ENCODE measurements around the gene DNAJC13. TPM values are rescaled to one million over a fixed set of nuclear protein-coding genes. Genes with fewer than 3 reads are reported as not detected.

Gene DNAJC13
- polyA plus RNA-seq, 2 of the 4 experiments (the other 2 are of a cell fraction), result 17.0 to 29.8 TPM

DNA sequence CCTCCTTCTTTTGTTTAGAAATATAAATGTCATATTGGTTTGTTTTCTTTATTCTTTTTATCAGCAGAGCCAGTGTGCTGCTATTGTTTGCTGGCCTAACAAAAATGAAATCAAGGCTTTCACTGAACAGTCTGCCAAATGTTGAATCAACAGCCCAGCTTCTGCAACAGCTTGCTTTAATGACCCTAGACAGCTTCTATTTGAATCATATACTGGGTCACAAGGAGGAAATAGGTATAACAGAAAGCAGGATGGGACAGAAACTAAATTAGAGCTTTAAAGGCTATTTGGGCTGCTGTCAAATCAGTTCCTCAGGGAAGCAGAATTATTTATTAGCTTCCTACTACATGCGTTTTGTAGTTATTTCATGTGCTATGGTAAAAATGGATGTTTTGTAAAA lies 12.1 kb upstream of the DNAJC13 start (continued):
- TF ChIP-seq FOSL2 (IDR thresholded peaks at IDR 0.05) (no peak), FOSL2 (CRISPR knock-in tag; IDR thresholded peaks at IDR 0.05) (no peak), POLR2AphosphoS2 (conservative IDR thresholded peaks at IDR 0.05; ENCODE audit: low read length) (no peak)

DNA sequence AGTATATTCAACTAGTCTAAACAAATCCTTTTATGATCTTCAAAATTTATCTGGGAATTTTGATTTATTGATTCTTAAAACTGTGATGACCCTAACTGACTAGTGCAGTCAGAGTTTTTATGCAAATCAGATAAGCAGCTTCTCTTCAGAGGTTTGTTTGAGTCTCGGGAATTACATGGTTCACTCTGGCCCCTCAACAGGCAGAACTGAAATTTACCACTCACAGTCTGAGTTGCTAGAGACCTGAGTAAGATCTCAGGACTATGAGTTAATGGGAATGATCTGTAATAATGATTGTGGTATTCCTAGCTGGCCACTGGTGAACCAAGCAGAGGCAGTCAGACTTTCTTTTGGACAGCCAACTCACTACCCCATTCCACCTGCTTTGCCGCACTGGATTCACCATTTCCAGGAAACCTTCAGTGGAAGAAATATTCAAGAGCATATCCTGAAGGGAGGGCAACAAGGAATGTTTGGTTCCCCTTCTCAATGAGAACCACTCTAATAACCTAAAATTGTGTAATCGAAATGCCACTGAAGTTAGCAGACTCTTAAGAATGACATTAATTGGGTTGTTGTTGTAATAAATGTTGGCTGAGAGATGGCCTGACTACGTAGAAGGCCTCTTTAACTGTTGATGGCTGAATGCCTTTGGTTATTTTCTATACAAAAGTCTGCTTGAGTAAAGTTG lies 11.5 kb upstream of the DNAJC13 start:
- FAIRE-seq (no peak), DNase-seq (ENCODE audit: low read depth in 1 of 2, low spot score in 1 of 2) (no peak), ATAC-seq (no peak)
- ChIA-PET CTCF (interaction anchor here (1.2 to 1.4 kb wide), 2 partner anchors 9 to 63 kb away, joined by 3 to 4 read pairs; no protein-coding TSS in a partner anchor), POLR2A (no interaction called here)
- Histone ChIP-seq H3K4me2 (no peak overlapping the region), H3K27ac (no peak overlapping the region), H3K9me3 (no peaks in the 10 kb centered on the region), H3K4me1 (no peaks in the 10 kb centered on the region), H3K4me3 (no peak overlapping the region)
- 62% methylated on average over 4 of the region's 4 CpGs for WGBS (ENCODE audit: missing lambda C conversion rate)
- TF ChIP-seq RNF2 (IDR thresholded peaks at IDR 0.05; ENCODE audit: borderline replicate concordance, low read depth) (no peak), RFX5 (IDR thresholded peaks at IDR 0.05) (no peak), FOXS1 (CRISPR knock-in tag; IDR thresholded peaks at IDR 0.05) (no peak), SREBF2 (IDR thresholded peaks at IDR 0.05) (no peak), JUN (IDR thresholded peaks at IDR 0.05) (no peak), HOXB13 (CRISPR knock-in tag; IDR thresholded peaks at IDR 0.05; ENCODE audit: low read depth) (no peak), GATA3 (IDR thresholded peaks at IDR 0.05; ENCODE audit: borderline replicate concordance) (no peak), CBX2 (IDR thresholded peaks at IDR 0.05; ENCODE audit: borderline replicate concordance, low read depth) (no peak)
- TF ChIP-seq, protein P1, sequence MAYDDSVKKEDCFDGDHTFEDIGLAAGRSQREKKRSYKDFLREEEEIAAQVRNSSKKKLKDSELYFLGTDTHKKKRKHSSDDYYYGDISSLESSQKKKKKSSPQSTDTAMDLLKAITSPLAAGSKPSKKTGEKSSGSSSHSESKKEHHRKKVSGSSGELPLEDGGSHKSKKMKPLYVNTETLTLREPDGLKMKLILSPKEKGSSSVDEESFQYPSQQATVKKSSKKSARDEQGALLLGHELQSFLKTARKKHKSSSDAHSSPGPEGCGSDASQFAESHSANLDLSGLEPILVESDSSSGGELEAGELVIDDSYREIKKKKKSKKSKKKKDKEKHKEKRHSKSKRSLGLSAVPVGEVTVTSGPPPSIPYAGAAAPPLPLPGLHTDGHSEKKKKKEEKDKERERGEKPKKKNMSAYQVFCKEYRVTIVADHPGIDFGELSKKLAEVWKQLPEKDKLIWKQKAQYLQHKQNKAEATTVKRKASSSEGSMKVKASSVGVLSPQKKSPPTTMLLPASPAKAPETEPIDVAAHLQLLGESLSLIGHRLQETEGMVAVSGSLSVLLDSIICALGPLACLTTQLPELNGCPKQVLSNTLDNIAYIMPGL (CRISPR knock-in tag; IDR thresholded peaks at IDR 0.05; ENCODE audit: borderline replicate concordance), result no peak
- TF ChIP-seq, protein P2, sequence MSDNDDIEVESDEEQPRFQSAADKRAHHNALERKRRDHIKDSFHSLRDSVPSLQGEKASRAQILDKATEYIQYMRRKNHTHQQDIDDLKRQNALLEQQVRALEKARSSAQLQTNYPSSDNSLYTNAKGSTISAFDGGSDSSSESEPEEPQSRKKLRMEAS (IDR thresholded peaks at IDR 0.05), result no peak
- TF ChIP-seq, protein P3, sequence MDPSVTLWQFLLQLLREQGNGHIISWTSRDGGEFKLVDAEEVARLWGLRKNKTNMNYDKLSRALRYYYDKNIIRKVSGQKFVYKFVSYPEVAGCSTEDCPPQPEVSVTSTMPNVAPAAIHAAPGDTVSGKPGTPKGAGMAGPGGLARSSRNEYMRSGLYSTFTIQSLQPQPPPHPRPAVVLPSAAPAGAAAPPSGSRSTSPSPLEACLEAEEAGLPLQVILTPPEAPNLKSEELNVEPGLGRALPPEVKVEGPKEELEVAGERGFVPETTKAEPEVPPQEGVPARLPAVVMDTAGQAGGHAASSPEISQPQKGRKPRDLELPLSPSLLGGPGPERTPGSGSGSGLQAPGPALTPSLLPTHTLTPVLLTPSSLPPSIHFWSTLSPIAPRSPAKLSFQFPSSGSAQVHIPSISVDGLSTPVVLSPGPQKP (IDR thresholded peaks at IDR 0.05; ENCODE audit: low read depth, low read length), result no peak

DNA sequence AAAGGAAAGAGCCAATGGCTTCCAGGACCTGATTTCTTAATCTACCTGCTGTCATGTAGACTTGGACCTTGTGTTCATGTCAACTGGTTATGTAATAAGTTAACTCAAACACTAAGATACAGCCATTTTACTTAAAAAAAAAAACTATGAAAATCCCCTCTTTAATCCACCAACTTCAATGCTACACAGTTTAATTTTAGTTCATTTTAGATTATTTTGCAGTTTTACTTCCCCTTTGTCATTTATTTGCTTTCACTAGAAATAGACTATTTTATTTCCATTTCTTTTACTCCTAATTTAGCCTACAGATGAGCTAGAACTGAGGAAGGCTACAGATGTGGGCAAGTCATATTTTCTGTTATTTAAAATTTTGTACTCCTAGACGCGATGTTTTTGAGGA lies 10.7 kb upstream of the DNAJC13 start:
- TF ChIP-seq CBX2 (IDR thresholded peaks at IDR 0.05; ENCODE audit: borderline replicate concordance, low read depth) (no peak), TP53 (CRISPR knock-in tag; IDR thresholded peaks at IDR 0.05) (no peak), JUN (IDR thresholded peaks at IDR 0.05) (no peak), FOSL2 (IDR thresholded peaks at IDR 0.05) (no peak), FOSL2 (CRISPR knock-in tag; IDR thresholded peaks at IDR 0.05) (no peak), MAFK (IDR thresholded peaks at IDR 0.05; ENCODE audit: partially characterized antibody) (no peak), ESRRA (IDR thresholded peaks at IDR 0.05; ENCODE audit: borderline replicate concordance, low read length) (no peak), SREBF2 (IDR thresholded peaks at IDR 0.05) (no peak), MAZ (IDR thresholded peaks at IDR 0.05; ENCODE audit: borderline replicate concordance, low read depth, low read length) (no peak), POLR2AphosphoS2 (conservative IDR thresholded peaks at IDR 0.05; ENCODE audit: low read length) (no peak), EHF (CRISPR knock-in tag; IDR thresholded peaks at IDR 0.05) (no peak)
- TF ChIP-seq, protein P4, sequence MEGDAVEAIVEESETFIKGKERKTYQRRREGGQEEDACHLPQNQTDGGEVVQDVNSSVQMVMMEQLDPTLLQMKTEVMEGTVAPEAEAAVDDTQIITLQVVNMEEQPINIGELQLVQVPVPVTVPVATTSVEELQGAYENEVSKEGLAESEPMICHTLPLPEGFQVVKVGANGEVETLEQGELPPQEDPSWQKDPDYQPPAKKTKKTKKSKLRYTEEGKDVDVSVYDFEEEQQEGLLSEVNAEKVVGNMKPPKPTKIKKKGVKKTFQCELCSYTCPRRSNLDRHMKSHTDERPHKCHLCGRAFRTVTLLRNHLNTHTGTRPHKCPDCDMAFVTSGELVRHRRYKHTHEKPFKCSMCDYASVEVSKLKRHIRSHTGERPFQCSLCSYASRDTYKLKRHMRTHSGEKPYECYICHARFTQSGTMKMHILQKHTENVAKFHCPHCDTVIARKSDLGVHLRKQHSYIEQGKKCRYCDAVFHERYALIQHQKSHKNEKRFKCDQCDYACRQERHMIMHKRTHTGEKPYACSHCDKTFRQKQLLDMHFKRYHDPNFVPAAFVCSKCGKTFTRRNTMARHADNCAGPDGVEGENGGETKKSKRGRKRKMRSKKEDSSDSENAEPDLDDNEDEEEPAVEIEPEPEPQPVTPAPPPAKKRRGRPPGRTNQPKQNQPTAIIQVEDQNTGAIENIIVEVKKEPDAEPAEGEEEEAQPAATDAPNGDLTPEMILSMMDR (IDR thresholded peaks at IDR 0.05), result no peak
- TF ChIP-seq, protein P5, sequence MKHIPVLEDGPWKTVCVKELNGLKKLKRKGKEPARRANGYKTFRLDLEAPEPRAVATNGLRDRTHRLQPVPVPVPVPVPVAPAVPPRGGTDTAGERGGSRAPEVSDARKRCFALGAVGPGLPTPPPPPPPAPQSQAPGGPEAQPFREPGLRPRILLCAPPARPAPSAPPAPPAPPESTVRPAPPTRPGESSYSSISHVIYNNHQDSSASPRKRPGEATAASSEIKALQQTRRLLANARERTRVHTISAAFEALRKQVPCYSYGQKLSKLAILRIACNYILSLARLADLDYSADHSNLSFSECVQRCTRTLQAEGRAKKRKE (CRISPR knock-in tag; IDR thresholded peaks at IDR 0.05; ENCODE audit: low read depth), result no peak
- CTCF ChIA-PET, result interaction anchor here (1.2 to 1.4 kb wide), 2 partner anchors 9 to 64 kb away, joined by 3 to 4 read pairs; no protein-coding TSS in a partner anchor

More for the DNA sequence above, 10.7 kb upstream of the DNAJC13 start:
- Histone ChIP-seq H3K9me3 (no peaks in the 10 kb centered on the region), H3K4me1 (no peaks in the 10 kb centered on the region), H3K4me2 (no peak overlapping the region), H3K4me3 (no peak overlapping the region), H3K27ac (no peak overlapping the region)
- POLR2A ChIA-PET, result no interaction called here
- FAIRE-seq, result no peak
- WGBS (ENCODE audit: missing lambda C conversion rate), result 89% methylated on average over 2 of the region's 2 CpGs
- no peak for DNase-seq (ENCODE audit: low read depth in 1 of 2, low spot score in 1 of 2)
- no peak for ATAC-seq
